ENCODE measurements around the gene MIB2. TPM values are rescaled to one million over a fixed set of nuclear protein-coding genes. Genes with fewer than 3 reads are reported as not detected.
"Not testable (repeated sequence)": the region's sequence is repeated elsewhere in the genome, so short reads cannot be mapped to it uniquely, and the experiment has no call there.

The MIB2 gene
- total and polyA plus RNA-seq, 5 donors from 2014 or later, result 15.9 to 58.2 (median 19.7) TPM

GRCh38 chr1:1633409-1633808, 18.1 kb downstream of the MIB2 start:
- H3K4me3 Mint-ChIP-seq; H3K4me1 Mint-ChIP-seq; H3K9me3 ChIP-seq (ENCODE audit: control insufficient read depth in 2 of 2, low read length in 2 of 2); H3K36me3 ChIP-seq (ENCODE audit: control insufficient read depth, insufficient read depth, low read length); H3K27ac ChIP-seq (ENCODE audit: insufficient read depth, low read length, poor library complexity, severe bottlenecking); H3K27ac Mint-ChIP-seq; H3K27me3 Mint-ChIP-seq; H3K9me3 Mint-ChIP-seq; H3K36me3 Mint-ChIP-seq; DNase-seq; ATAC-seq (ENCODE audit: low read depth in 2 of 2); H3K27me3 ChIP-seq (ENCODE audit: control insufficient read depth, insufficient read depth, low read length); H3K4me3 ChIP-seq (ENCODE audit: low read depth, low read length): not testable (repeated sequence)
- peaks cover 29% of the 10 kb centered on the region for H3K4me1 ChIP-seq (ENCODE audit: control insufficient read depth, insufficient read depth, low read length, poor library complexity, severe bottlenecking)

DNA sequence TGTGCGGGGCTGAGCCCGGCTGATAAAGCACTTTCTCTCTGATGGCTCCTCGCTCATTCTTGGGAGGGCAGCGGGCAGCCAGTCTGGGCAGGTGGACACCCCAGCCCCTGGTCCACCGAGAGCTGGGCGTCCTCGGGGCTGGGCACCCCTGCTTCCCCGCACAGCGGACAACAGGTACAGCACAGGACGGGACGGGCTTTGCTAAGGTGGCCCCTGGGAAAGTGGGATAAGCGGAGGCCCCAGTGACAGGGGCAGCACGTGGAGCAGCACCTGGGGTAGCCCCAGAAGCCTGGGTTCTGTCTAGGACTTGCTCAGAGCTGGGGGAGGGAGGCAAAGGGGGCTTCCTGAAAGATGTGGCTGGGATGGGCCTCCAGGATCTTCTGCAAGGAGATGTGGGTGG, 19.3 kb downstream of the MIB2 start:
- not testable (repeated sequence) for H3K36me3 Mint-ChIP-seq; H3K36me3 ChIP-seq (ENCODE audit: control insufficient read depth, insufficient read depth, low read length); DNase-seq; H3K4me1 Mint-ChIP-seq; H3K9me3 ChIP-seq (ENCODE audit: control insufficient read depth in 2 of 2, low read length in 2 of 2); H3K4me3 ChIP-seq (ENCODE audit: low read depth, low read length); H3K27ac Mint-ChIP-seq; H3K27ac ChIP-seq (ENCODE audit: insufficient read depth, low read length, poor library complexity, severe bottlenecking); ATAC-seq (ENCODE audit: low read depth in 2 of 2); H3K27me3 ChIP-seq (ENCODE audit: control insufficient read depth, insufficient read depth, low read length); H3K4me3 Mint-ChIP-seq; H3K9me3 Mint-ChIP-seq; H3K27me3 Mint-ChIP-seq
- H3K4me1 ChIP-seq (ENCODE audit: control insufficient read depth, insufficient read depth, low read length, poor library complexity, severe bottlenecking), result peaks cover 23% of the 10 kb centered on the region

DNA sequence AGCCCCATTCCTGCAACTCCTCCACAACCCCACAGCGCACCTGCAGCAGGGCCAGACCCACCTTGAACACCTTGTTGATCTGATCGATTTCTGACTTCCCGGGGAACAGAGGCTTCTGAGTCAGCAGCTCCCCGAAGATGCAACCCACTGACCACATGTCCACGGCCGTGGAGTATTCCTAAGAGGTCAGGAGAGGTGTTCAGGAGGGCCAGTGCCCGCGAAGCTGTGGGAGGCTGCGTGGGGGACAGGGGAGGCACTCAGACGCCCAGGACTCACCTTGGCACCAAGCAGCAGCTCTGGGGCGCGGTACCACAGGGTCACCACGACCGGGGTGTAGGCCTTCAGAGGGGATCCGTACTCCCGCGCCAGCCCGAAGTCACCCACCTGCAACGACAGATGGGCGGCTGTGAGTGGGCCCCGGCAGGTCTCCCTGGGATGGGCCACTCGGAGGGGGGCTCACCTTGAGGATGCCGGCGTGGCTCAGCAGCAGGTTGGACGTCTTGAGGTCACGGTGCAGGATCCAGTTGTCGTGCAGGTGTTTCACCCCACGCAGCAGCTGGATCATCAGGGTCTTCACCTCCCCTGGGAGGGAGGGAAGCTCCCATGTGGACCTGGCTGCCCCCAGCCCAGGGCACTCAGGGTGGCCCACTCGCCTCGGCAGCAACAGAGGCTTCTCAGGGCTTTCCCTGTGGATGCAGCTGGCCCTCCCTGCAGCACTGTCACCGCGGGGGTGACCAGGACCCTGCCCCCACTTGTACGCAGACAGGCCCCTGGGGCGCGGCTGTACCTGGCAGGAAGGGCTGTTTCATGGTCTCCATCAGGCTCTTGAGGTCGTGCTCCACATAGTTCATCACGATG, 21.6 kb downstream of the MIB2 start:
- not testable (repeated sequence) for ATAC-seq (ENCODE audit: low read depth in 2 of 2); H3K27ac Mint-ChIP-seq; H3K4me3 ChIP-seq (ENCODE audit: low read depth, low read length); H3K4me3 Mint-ChIP-seq; H3K36me3 Mint-ChIP-seq; H3K4me1 ChIP-seq (ENCODE audit: control insufficient read depth, insufficient read depth, low read length, poor library complexity, severe bottlenecking); H3K27ac ChIP-seq (ENCODE audit: insufficient read depth, low read length, poor library complexity, severe bottlenecking); H3K27me3 ChIP-seq (ENCODE audit: control insufficient read depth, insufficient read depth, low read length); H3K36me3 ChIP-seq (ENCODE audit: control insufficient read depth, insufficient read depth, low read length); H3K4me1 Mint-ChIP-seq; H3K9me3 Mint-ChIP-seq; DNase-seq; H3K9me3 ChIP-seq (ENCODE audit: control insufficient read depth in 2 of 2, low read length in 2 of 2); H3K27me3 Mint-ChIP-seq

DNA sequence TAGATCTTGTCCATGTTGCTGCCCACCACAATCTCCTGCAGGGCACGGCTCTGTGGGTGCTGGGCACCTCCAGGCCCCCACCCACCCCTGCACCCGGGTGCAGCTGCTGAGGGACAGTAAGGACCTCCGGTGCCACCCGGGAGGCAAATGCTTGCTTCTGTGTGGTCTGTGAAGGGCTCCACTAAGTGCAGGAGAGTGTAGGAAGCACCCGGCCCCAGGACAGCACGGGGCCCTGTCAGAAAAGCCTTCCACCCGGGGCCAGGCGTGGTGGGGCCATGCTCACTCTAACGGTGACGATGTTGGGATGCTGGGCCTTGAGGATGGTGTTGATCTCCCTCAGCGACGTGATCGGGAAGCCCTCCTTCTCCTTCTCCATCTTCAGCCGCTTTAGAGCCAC, 22.2 kb downstream of the MIB2 start:
- not testable (repeated sequence) for H3K4me1 Mint-ChIP-seq; H3K4me3 Mint-ChIP-seq; H3K27ac ChIP-seq (ENCODE audit: insufficient read depth, low read length, poor library complexity, severe bottlenecking); ATAC-seq (ENCODE audit: low read depth in 2 of 2); H3K36me3 Mint-ChIP-seq; H3K4me1 ChIP-seq (ENCODE audit: control insufficient read depth, insufficient read depth, low read length, poor library complexity, severe bottlenecking); H3K36me3 ChIP-seq (ENCODE audit: control insufficient read depth, insufficient read depth, low read length); H3K4me3 ChIP-seq (ENCODE audit: low read depth, low read length); H3K27me3 ChIP-seq (ENCODE audit: control insufficient read depth, insufficient read depth, low read length); H3K9me3 Mint-ChIP-seq; DNase-seq; H3K9me3 ChIP-seq (ENCODE audit: control insufficient read depth in 2 of 2, low read length in 2 of 2); H3K27ac Mint-ChIP-seq; H3K27me3 Mint-ChIP-seq

GRCh38 chr1:1638528-1638927, 23.2 kb downstream of the MIB2 start:
- not testable (repeated sequence) for H3K9me3 Mint-ChIP-seq; H3K36me3 ChIP-seq (ENCODE audit: control insufficient read depth, insufficient read depth, low read length); H3K9me3 ChIP-seq (ENCODE audit: control insufficient read depth in 2 of 2, low read length in 2 of 2); H3K27ac ChIP-seq (ENCODE audit: insufficient read depth, low read length, poor library complexity, severe bottlenecking); ATAC-seq (ENCODE audit: low read depth in 2 of 2); H3K27me3 ChIP-seq (ENCODE audit: control insufficient read depth, insufficient read depth, low read length); H3K27me3 Mint-ChIP-seq; H3K4me1 Mint-ChIP-seq; DNase-seq; H3K4me1 ChIP-seq (ENCODE audit: control insufficient read depth, insufficient read depth, low read length, poor library complexity, severe bottlenecking); H3K4me3 Mint-ChIP-seq; H3K27ac Mint-ChIP-seq; H3K4me3 ChIP-seq (ENCODE audit: low read depth, low read length); H3K36me3 Mint-ChIP-seq

- not testable (repeated sequence) for DNase-seq; H3K36me3 Mint-ChIP-seq; H3K9me3 Mint-ChIP-seq; H3K9me3 ChIP-seq (ENCODE audit: control insufficient read depth in 2 of 2, low read length in 2 of 2); H3K4me3 ChIP-seq (ENCODE audit: low read depth, low read length); H3K27ac ChIP-seq (ENCODE audit: insufficient read depth, low read length, poor library complexity, severe bottlenecking); H3K4me1 Mint-ChIP-seq; H3K4me1 ChIP-seq (ENCODE audit: control insufficient read depth, insufficient read depth, low read length, poor library complexity, severe bottlenecking); H3K27me3 ChIP-seq (ENCODE audit: control insufficient read depth, insufficient read depth, low read length); H3K4me3 Mint-ChIP-seq; ATAC-seq (ENCODE audit: low read depth in 2 of 2); H3K27ac Mint-ChIP-seq; H3K27me3 Mint-ChIP-seq; H3K36me3 ChIP-seq (ENCODE audit: control insufficient read depth, insufficient read depth, low read length)
Observed at GRCh38 chr1:1639368-1639767, 24.1 kb downstream of the MIB2 start.

DNA sequence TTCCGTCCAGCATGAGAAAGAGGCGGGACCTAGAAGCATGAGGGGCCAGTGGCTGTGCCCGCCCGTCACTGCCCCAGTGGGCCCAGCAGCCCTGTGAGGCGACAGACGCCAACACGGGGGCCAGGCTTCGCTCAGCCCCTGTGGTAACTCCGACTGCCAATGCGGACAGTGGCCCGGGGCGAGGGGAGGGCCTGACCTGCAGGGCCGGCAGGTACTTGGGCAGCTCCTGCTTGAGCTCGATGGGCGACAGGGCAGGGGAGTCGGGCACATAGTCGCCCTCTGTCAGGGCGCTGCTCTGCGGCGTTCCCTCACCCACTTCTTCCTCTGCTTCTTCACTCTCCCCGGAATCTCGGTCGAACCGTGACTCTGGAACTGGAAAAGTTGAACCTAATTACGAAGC, 24.8 kb downstream of the MIB2 start:
- not testable (repeated sequence) for H3K4me3 Mint-ChIP-seq; H3K27ac Mint-ChIP-seq; H3K9me3 ChIP-seq (ENCODE audit: control insufficient read depth in 2 of 2, low read length in 2 of 2); H3K9me3 Mint-ChIP-seq; H3K27ac ChIP-seq (ENCODE audit: insufficient read depth, low read length, poor library complexity, severe bottlenecking); H3K36me3 ChIP-seq (ENCODE audit: control insufficient read depth, insufficient read depth, low read length); DNase-seq; H3K27me3 ChIP-seq (ENCODE audit: control insufficient read depth, insufficient read depth, low read length); H3K36me3 Mint-ChIP-seq; H3K4me1 ChIP-seq (ENCODE audit: control insufficient read depth, insufficient read depth, low read length, poor library complexity, severe bottlenecking); ATAC-seq (ENCODE audit: low read depth in 2 of 2); H3K4me1 Mint-ChIP-seq; H3K4me3 ChIP-seq (ENCODE audit: low read depth, low read length); H3K27me3 Mint-ChIP-seq

DNA sequence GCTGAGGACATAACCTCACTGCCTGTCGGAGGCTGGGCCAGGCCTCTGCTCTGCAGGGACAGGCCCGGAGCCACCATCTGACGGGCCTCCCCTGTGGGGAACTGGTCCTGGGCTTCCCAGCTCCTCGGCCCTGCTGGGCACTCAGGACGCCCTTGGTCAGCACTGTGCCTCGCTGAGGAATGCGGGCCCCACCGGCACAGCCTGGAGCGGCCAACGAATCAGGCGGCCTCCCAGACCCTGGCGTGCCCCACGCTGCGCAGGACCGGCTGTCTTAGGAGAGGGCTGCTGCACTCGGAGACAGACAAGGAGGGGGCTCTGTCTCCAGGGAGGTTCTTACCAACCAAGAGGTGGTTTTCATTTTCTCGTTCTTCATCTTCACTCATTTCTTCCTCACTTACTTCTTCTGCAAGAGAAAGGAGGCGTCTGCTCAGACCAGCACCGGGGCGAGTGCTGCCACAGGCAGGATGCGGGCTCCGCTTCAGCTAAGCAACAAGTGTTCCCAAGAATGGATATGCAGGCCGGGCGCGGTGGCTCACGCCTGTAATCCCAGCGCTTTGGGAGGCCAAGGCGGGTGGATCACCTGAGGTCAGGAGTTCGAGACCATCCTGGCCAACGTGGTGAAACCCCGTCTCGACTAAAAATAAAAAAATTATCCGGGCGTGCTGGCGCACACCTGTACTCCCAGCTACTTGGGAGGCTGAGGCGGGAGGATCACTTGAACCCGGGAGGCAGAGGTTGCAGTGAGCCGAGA, 25.6 kb downstream of the MIB2 start:
- H3K4me3 Mint-ChIP-seq; H3K4me1 Mint-ChIP-seq; H3K27ac Mint-ChIP-seq; DNase-seq; H3K36me3 ChIP-seq (ENCODE audit: control insufficient read depth, insufficient read depth, low read length); H3K27me3 ChIP-seq (ENCODE audit: control insufficient read depth, insufficient read depth, low read length); H3K27me3 Mint-ChIP-seq; H3K9me3 ChIP-seq (ENCODE audit: control insufficient read depth in 2 of 2, low read length in 2 of 2); H3K4me3 ChIP-seq (ENCODE audit: low read depth, low read length); H3K36me3 Mint-ChIP-seq; ATAC-seq (ENCODE audit: low read depth in 2 of 2); H3K27ac ChIP-seq (ENCODE audit: insufficient read depth, low read length, poor library complexity, severe bottlenecking); H3K4me1 ChIP-seq (ENCODE audit: control insufficient read depth, insufficient read depth, low read length, poor library complexity, severe bottlenecking); H3K9me3 Mint-ChIP-seq: not testable (repeated sequence)
